ENCODE data around the gene QSOX1.

QSOX1 gene

GRCh38 chr1:180250499-180250770 lies 95.8 kb downstream of the QSOX1 start:
- Histone ChIP-seq H3K9me3 (no peaks in the 10 kb centered on the region), H3K4me1 (no peaks in the 10 kb centered on the region; the same call in 1 of the 2 replicates), H3K36me3 (no peaks in the 10 kb centered on the region), H3K27me3 (no peaks in the 10 kb centered on the region), H3K4me3 (ENCODE audit: low read depth, low read length) (no peak overlapping the region)
- DNase-seq = no peak
- TF ChIP-seq, protein P1, sequence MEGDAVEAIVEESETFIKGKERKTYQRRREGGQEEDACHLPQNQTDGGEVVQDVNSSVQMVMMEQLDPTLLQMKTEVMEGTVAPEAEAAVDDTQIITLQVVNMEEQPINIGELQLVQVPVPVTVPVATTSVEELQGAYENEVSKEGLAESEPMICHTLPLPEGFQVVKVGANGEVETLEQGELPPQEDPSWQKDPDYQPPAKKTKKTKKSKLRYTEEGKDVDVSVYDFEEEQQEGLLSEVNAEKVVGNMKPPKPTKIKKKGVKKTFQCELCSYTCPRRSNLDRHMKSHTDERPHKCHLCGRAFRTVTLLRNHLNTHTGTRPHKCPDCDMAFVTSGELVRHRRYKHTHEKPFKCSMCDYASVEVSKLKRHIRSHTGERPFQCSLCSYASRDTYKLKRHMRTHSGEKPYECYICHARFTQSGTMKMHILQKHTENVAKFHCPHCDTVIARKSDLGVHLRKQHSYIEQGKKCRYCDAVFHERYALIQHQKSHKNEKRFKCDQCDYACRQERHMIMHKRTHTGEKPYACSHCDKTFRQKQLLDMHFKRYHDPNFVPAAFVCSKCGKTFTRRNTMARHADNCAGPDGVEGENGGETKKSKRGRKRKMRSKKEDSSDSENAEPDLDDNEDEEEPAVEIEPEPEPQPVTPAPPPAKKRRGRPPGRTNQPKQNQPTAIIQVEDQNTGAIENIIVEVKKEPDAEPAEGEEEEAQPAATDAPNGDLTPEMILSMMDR (IDR thresholded peaks at IDR 0.05; ENCODE audit: low read depth, low read length) = no peak

- H3K36me3 ChIP-seq = no peaks in the 10 kb centered on the region
- H3K4me1 ChIP-seq = no peaks in the 10 kb centered on the region; the same call in 1 of the 2 replicates
- no peaks in the 10 kb centered on the region for H3K9me3 ChIP-seq
- H3K27me3 ChIP-seq = no peaks in the 10 kb centered on the region
- DNase-seq = no peak
- H3K4me3 ChIP-seq (ENCODE audit: low read depth, low read length) = no peak overlapping the region
- TF ChIP-seq, protein P1 (IDR thresholded peaks at IDR 0.05; ENCODE audit: low read depth, low read length) = no peak
Observed at GRCh38 chr1:180250883-180251509, 96.3 kb downstream of the QSOX1 start.

DNA sequence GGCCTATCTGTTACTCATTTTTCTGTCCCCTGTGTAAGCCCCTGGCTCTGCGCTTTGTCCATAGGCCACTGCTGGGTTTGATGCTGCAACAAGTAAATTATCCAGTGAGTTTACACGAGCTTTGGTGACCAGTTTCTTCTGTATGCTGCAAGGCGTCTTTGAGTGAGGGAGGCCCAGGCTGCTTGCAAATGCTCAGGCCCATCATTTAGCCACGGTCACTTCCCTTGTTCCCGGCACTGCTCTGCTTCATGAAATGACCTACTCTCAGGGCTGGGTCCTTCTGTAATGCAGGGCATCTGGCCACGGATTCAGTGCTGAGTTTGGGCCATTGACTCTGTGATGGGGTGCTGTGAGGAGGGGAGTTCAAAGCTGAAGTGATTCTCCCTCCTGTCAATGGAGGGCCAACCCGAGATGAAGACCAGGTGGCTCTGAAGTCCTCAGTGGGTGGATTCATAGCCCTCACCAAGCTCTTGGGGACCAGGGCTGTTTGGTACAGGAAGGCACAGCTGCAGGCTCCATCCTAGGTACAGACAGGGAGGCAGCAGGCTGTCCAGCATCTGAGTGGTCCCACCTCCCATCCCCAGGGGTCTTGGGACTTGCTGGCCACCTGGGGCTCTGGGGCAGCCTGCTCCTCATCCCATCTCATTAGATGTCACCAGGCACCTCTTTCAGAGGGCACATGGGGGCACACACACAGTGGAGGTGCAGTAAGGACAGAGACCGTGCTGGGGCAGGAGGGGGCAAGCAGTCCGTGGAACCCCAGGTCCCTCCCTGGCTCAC lies 97.0 kb downstream of the QSOX1 start:
- Histone ChIP-seq H3K4me3 (ENCODE audit: low read depth, low read length) (no peak overlapping the region), H3K27me3 (no peaks in the 10 kb centered on the region), H3K36me3 (no peaks in the 10 kb centered on the region), H3K4me1 (no peaks in the 10 kb centered on the region; the same call in 1 of the 2 replicates), H3K9me3 (no peaks in the 10 kb centered on the region)
- DNase-seq = no peak
- TF ChIP-seq, protein P1 (IDR thresholded peaks at IDR 0.05; ENCODE audit: low read depth, low read length) = no peak

- TF ChIP-seq, protein P1 (IDR thresholded peaks at IDR 0.05; ENCODE audit: low read depth, low read length) = peak; percentile 93
- Histone ChIP-seq H3K4me3 (ENCODE audit: low read depth, low read length) (no peak overlapping the region), H3K27me3 (no peaks in the 10 kb centered on the region), H3K9me3 (no peaks in the 10 kb centered on the region), H3K4me1 (no peaks in the 10 kb centered on the region; the same call in 1 of the 2 replicates), H3K36me3 (no peaks in the 10 kb centered on the region)
- peak; percentile 84 for DNase-seq
Observed at GRCh38 chr1:180252638-180253536, 98.2 kb downstream of the QSOX1 start.
